LNCAP (cell line): ENCODE results near the gene JAKMIP2.

ENCODE experiments used
- CTCF ChIP-seq: fragments of 450-650 bp; IDR thresholded peaks from 2 replicates; pipeline ENCODE4 v1.5.1; 2017; ENCODE audit warnings: mild to moderate bottlenecking

The JAKMIP2 gene

GRCh38 chr5:147740864-147741263, 41.7 kb downstream of the JAKMIP2 start:
- no peak for TF ChIP-seq CTCF

- no peak for TF ChIP-seq CTCF
These were observed 44.6 kb downstream of the JAKMIP2 start for GRCh38 chr5:147737921-147738320.

GRCh38 chr5:147735621-147736125, 46.9 kb downstream of the JAKMIP2 start:
- TF ChIP-seq CTCF, result no peak

- no peak for TF ChIP-seq CTCF
These were observed 47.6 kb downstream of the JAKMIP2 start for GRCh38 chr5:147734894-147735293.

GRCh38 chr5:147733075-147733474, 49.5 kb downstream of the JAKMIP2 start:
- TF ChIP-seq CTCF, result no peak

- TF ChIP-seq CTCF, result no peak
These were observed 50.1 kb downstream of the JAKMIP2 start for GRCh38 chr5:147732291-147732883.

GRCh38 chr5:147731431-147732290, 50.9 kb downstream of the JAKMIP2 start:
- TF ChIP-seq CTCF, result no peak
